Fibroblast of skin of abdomen (primary cell): Measurements from ENCODE around the gene TSPAN7.

ENCODE experiments used
- DNase-seq: peaks from one replicate; pipeline ENCODE4 v3.0.0-alpha.2; 2013

The TSPAN7 gene

GRCh38 chrX:38694394-38694793 lies 133.1 kb downstream of the TSPAN7 start:
- DNase-seq, result no peak

GRCh38 chrX:38697461-38697860 lies 136.1 kb downstream of the TSPAN7 start:
- no peak for DNase-seq

GRCh38 chrX:38699121-38699520 lies 137.8 kb downstream of the TSPAN7 start:
- DNase-seq, result no peak

GRCh38 chrX:38699696-38700095 lies 138.4 kb downstream of the TSPAN7 start:
- DNase-seq, result peak; percentile 0

GRCh38 chrX:38701073-38701472 lies 139.7 kb downstream of the TSPAN7 start:
- no peak for DNase-seq

DNA sequence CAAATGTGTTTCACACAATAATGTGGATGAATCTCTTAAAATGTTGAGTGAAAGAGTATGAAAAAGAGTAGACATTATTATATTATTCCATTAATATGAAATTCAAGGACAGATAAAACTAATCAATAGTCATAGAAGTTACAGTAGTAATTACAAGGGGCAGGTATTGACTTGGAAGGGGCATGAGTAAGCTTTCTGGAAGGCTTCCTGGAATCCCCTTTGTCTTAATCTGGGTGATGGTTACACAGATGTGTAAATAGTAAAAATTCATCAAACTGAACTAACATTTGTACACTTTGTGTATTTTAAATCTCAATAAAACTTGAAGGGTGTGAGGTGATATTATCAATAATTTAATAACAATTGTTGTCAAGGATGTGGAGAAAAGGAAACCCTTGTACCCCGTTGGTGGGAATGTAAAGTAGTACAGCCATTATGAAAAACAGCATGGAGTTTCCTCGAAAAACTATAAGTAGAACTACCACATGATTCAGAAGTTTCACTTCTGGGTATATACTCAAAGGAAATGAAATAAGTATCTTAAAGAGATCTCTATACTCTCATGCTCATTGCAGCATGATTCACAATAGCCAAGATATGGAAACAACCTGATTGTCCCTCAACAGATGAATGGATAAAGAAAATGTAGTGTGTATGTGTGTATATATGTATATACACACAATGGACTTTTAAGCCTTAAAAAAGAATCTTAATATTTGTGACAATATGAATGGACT lies 143.0 kb downstream of the TSPAN7 start:
- no peak for DNase-seq

DNA sequence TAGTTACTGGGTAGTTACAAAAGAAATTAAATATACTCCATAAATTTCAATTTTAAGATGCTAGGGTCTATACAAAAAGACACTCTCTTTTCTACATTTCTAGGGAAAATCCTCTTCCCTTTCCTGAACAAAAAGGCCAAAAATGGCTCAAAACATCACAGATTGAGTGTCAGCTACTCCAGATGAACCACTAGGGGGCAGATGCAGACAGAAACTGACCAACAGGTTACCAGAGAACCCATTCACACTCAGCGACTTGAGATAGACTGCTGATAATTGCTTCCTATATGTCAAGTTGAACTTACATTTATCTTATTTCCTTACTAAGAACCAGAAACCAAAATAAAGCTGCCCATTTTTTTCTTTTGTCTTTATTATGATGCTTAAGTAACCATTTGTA lies 156.5 kb downstream of the TSPAN7 start:
- DNase-seq, result peak; percentile 0

DNA sequence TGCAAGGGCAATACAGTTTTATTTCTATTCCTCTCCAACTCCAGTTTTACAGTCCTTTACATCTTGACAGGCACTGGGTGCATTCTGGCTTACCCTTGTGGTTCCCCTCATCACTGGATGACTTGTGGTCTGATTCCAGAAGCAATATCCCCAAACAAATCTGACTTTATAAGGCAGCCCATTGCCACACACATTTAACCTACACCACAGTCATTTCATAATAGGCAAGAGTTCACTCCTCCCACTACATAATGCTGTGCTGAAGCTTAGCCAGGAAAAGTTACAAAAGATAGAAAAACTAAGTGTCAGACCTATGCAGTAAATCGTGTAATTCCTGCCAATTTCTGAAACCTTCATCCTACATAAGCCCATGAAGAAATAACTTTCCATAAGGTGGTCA lies 157.0 kb downstream of the TSPAN7 start:
- DNase-seq, result no peak

GRCh38 chrX:38726612-38727011 lies 165.3 kb downstream of the TSPAN7 start:
- no peak for DNase-seq

DNA sequence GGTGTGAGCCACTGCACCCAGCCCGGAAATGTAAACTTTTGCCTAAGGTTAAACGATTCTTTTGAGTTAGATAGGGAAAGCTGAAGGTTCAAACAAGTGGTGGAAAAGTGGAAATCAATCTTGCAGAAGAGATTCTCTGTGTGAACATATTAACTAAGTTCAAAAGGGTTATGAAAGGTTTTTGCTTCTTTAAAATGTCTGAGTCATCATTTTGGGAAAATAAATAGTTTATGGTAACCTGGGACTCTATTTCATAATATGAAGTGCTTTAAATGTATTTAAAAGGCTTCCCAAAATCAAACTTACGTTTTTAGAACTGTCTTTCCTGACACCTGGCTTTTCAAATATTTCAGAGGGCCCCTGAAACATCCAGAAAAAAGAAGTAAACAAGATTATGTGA lies 166.3 kb downstream of the TSPAN7 start:
- DNase-seq, result no peak

DNA sequence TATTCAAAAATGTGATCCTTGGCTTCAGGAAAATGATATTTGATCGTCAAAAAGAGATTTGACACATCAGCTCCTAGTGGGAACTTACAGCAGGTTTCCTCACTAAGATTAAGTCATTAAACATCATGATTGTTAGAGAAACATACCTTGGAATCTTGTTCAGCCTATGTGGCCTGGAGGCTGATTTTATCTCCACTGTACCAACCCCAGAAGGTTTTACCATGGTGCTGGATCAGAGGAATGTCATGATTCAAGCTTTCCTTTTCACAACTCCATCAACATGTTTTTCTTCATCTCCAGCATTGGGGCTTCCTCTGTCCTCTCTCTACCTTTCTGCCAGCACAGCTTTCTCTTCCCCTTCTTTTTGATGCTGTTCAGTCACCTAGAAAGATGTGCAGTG lies 171.5 kb downstream of the TSPAN7 start:
- no peak for DNase-seq
